ENCODE results near the gene PQBP1.

PQBP1 gene

GRCh38 chrX:48936429-48937053, 38.8 kb downstream of the PQBP1 start (continued):
- no peak for TF ChIP-seq KLF9 (tag by site-specific recombination; IDR thresholded peaks at IDR 0.05; ENCODE audit: low read depth)

GRCh38 chrX:48937054-48937907, 39.6 kb downstream of the PQBP1 start:
- TF ChIP-seq ZNF510 (tag by site-specific recombination; IDR thresholded peaks at IDR 0.05; ENCODE audit: insufficient replicate concordance) (no peak), GLI4 (tag by site-specific recombination; IDR thresholded peaks at IDR 0.05) (no peak), ZSCAN16 (tag by site-specific recombination; IDR thresholded peaks at IDR 0.05) (0 out of 2 replicates have a peak, but pooled peaks have one; percentile 70), REPIN1 (tag by site-specific recombination; IDR thresholded peaks at IDR 0.05; ENCODE audit: low read depth) (no peak), ZNF585B (tag by site-specific recombination; IDR thresholded peaks at IDR 0.05) (no peak), BCL11A (tag by site-specific recombination; IDR thresholded peaks at IDR 0.05; ENCODE audit: low read depth) (no peak), ZNF777 (tag by site-specific recombination; IDR thresholded peaks at IDR 0.05; ENCODE audit: borderline replicate concordance) (no peak)
- TF ChIP-seq, protein P1, sequence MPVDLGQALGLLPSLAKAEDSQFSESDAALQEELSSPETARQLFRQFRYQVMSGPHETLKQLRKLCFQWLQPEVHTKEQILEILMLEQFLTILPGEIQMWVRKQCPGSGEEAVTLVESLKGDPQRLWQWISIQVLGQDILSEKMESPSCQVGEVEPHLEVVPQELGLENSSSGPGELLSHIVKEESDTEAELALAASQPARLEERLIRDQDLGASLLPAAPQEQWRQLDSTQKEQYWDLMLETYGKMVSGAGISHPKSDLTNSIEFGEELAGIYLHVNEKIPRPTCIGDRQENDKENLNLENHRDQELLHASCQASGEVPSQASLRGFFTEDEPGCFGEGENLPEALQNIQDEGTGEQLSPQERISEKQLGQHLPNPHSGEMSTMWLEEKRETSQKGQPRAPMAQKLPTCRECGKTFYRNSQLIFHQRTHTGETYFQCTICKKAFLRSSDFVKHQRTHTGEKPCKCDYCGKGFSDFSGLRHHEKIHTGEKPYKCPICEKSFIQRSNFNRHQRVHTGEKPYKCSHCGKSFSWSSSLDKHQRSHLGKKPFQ (tag by site-specific recombination; IDR thresholded peaks at IDR 0.05), result no peak
- Histone ChIP-seq H3K36me3 (ENCODE audit: control insufficient read depth in 2 of 2, insufficient read depth in 1 of 2, low read length in 2 of 2) (peaks cover 9 to 83% of the 10 kb centered on the region in 2 experiments; a peak in 2 of 3 replicates), H3K27ac (ENCODE audit: extremely low read depth, low read depth, low read length) (no peak overlapping the region), H3K4me1 (ENCODE audit: control insufficient read depth, insufficient read depth, low read length) (no peaks in the 10 kb centered on the region), H3K4me3 (ENCODE audit: low read depth, low read length) (no peak overlapping the region), H3K9me3 (ENCODE audit: control insufficient read depth, insufficient read depth, low read depth, low read length) (no peaks in the 10 kb centered on the region)
- CTCF ChIA-PET, result no interaction called here
- POLR2A ChIA-PET, result interaction anchor here (1.1 kb wide), 1 partner anchor 106 kb away, joined by 3 read pairs; no protein-coding TSS in a partner anchor

GRCh38 chrX:48938721-48939425, 41.1 kb downstream of the PQBP1 start:
- Histone ChIP-seq H3K36me3 (ENCODE audit: control insufficient read depth in 2 of 2, insufficient read depth in 1 of 2, low read length in 2 of 2) (peaks cover 0 to 90% of the 10 kb centered on the region in 2 experiments; a peak in 1 of 3 replicates), H3K9me3 (ENCODE audit: control insufficient read depth, insufficient read depth, low read depth, low read length) (no peaks in the 10 kb centered on the region), H3K27ac (ENCODE audit: extremely low read depth, low read depth, low read length) (no peak overlapping the region), H3K4me3 (ENCODE audit: low read depth, low read length) (no peak overlapping the region), H3K4me1 (ENCODE audit: control insufficient read depth, insufficient read depth, low read length) (no peaks in the 10 kb centered on the region)
- TF ChIP-seq ZNF544 (tag by site-specific recombination; IDR thresholded peaks at IDR 0.05), result no peak
- no peak for TF ChIP-seq ZNF366 (tag by site-specific recombination; conservative IDR thresholded peaks at IDR 0.05)
- no peak for TF ChIP-seq ZNF175 (tag by site-specific recombination; IDR thresholded peaks at IDR 0.05)
- no peak for TF ChIP-seq ZSCAN18 (tag by site-specific recombination; IDR thresholded peaks at IDR 0.05)
- TF ChIP-seq ZBTB17 (tag by site-specific recombination; IDR thresholded peaks at IDR 0.05), result no peak
- ChIA-PET CTCF (interaction anchor here (0.6 to 0.7 kb wide), 3 partner anchors 76 to 400 kb away, joined by 3 to 5 read pairs (median 3); partner anchors contain the start of gene TBC1D25), POLR2A (no interaction called here)
